Thyroid gland (tissue), 4 donors: ENCODE data around the gene GLG1.

ENCODE experiments used
- POLR2A ChIP-seq, 2 donors: fragments of 450-650 bp; IDR thresholded peaks; one replicate each; pipeline ENCODE4 v1.6.1; 2017; ENCODE audit warnings: antibody characterized with exemption in 2 of 2, mild to moderate bottlenecking in 2 of 2, moderate library complexity in 1 of 2
- TF ChIP-seq, protein P1 (sequence below), 6 experiments: fragments of 200-600 bp in 3 of 6; fragments of 450-650 bp in 3 of 6; sonication (generic) in 3 of 6; IDR thresholded peaks; one replicate each; pipeline ENCODE4 v1.5.1; 2016 to 2019; ENCODE audit warnings: antibody characterized with exemption in 6 of 6, mild to moderate bottlenecking in 2 of 6, inconsistent platforms in 1 of 6, moderate library complexity in 1 of 6

DNA sequence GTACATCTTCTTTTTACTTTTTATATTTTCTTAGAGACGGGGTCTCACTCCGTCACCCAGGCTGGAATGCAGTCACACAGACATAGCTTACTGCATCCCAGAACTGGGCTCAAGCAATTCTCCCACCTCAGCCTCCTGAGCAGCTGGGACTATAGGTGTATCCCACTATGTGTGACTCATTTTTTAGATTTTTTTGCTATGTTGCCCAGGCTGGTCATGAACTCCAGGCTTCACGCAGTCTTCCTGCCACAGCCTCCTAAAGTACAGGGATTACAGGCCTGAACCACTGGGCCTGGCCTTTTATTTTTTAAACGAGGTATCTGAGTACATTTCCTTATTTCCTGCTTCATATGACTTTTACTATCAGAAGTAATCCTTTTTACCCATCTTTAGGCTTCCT is 48.0 kb downstream of the GLG1 start:
- TF ChIP-seq, protein P1, sequence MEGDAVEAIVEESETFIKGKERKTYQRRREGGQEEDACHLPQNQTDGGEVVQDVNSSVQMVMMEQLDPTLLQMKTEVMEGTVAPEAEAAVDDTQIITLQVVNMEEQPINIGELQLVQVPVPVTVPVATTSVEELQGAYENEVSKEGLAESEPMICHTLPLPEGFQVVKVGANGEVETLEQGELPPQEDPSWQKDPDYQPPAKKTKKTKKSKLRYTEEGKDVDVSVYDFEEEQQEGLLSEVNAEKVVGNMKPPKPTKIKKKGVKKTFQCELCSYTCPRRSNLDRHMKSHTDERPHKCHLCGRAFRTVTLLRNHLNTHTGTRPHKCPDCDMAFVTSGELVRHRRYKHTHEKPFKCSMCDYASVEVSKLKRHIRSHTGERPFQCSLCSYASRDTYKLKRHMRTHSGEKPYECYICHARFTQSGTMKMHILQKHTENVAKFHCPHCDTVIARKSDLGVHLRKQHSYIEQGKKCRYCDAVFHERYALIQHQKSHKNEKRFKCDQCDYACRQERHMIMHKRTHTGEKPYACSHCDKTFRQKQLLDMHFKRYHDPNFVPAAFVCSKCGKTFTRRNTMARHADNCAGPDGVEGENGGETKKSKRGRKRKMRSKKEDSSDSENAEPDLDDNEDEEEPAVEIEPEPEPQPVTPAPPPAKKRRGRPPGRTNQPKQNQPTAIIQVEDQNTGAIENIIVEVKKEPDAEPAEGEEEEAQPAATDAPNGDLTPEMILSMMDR (IDR thresholded peaks at IDR 0.05): no peak
- no peak for TF ChIP-seq POLR2A (IDR thresholded peaks at IDR 0.05)
